Measurements from ENCODE around the gene BNC1.
"Not testable (repeated sequence)": the region's sequence is repeated elsewhere in the genome, so short reads cannot be mapped to it uniquely, and the experiment has no call there.

Gene BNC1

GRCh38 chr15:83295417-83295816, 11.0 kb upstream of the BNC1 start:
- no peak for DNase-seq

GRCh38 chr15:83293201-83293600, 8.7 kb upstream of the BNC1 start:
- DNase-seq: no peak

GRCh38 chr15:83292317-83292716, 7.9 kb upstream of the BNC1 start:
- no peak for DNase-seq

- no peak for DNase-seq
These were observed 5.8 kb upstream of the BNC1 start for GRCh38 chr15:83290236-83290635.

- no peak for DNase-seq
These were observed 4.7 kb upstream of the BNC1 start for GRCh38 chr15:83289160-83289559.

GRCh38 chr15:83288381-83288801, 3.9 kb upstream of the BNC1 start:
- DNase-seq: no peak

- DNase-seq: no peak
These were observed 3.1 kb upstream of the BNC1 start for GRCh38 chr15:83287541-83288027.

GRCh38 chr15:83285979-83286553, 1.6 kb upstream of the BNC1 start:
- DNase-seq: no peak

- DNase-seq: no peak
These were observed 967 bp upstream of the BNC1 start for GRCh38 chr15:83285284-83285978.

GRCh38 chr15:83283813-83284558, 478 bp downstream of the BNC1 start:
- DNase-seq: no peak

- DNase-seq: no peak
These were observed 1.2 kb downstream of the BNC1 start for GRCh38 chr15:83283138-83283812.

- DNase-seq: no peak
These were observed 1.7 kb downstream of the BNC1 start for GRCh38 chr15:83282776-83283137.

- no peak for DNase-seq
These were observed 2.3 kb downstream of the BNC1 start for GRCh38 chr15:83282141-83282540.

GRCh38 chr15:83278191-83278590, 6.3 kb downstream of the BNC1 start:
- DNase-seq: no peak

GRCh38 chr15:83276661-83277060, 7.8 kb downstream of the BNC1 start:
- no peak for DNase-seq

- DNase-seq: no peak
These were observed 9.1 kb downstream of the BNC1 start for GRCh38 chr15:83275412-83275811.

- no peak for DNase-seq
These were observed 14.3 kb downstream of the BNC1 start for GRCh38 chr15:83270176-83270575.

GRCh38 chr15:83268147-83268546, 16.3 kb downstream of the BNC1 start:
- no peak for DNase-seq

- no peak for DNase-seq
These were observed 21.7 kb downstream of the BNC1 start for GRCh38 chr15:83262594-83263315.

GRCh38 chr15:83262181-83262580, 22.3 kb downstream of the BNC1 start:
- not testable (repeated sequence) for DNase-seq

GRCh38 chr15:83250781-83251180, 33.7 kb downstream of the BNC1 start:
- no peak for DNase-seq

- no peak for DNase-seq
These were observed 35.5 kb downstream of the BNC1 start for GRCh38 chr15:83249030-83249343.

Data from hematopoietic multipotent progenitor cell treated with erythropoietin and hydrocortisone succinate and interleukin-3 and kit ligand, for 8 days (in vitro differentiated cells).